Testis (tissue), 3 donors: ENCODE data around the gene ENTR1. TPM values are rescaled to one million over a fixed set of nuclear protein-coding genes. Genes with fewer than 3 reads are reported as not detected.

Experiments
- DNase-seq: peaks from one replicate; pipeline ENCODE4 v3.0.0-alpha.2; 2019
- H3K27ac ChIP-seq, 2 donors: fragments of 200-600 bp; sonication (generic); one replicate each; pipeline ENCODE4 v1.5.1; 2019
- H3K27me3 ChIP-seq: fragments of 200-600 bp; sonication (generic); one replicate; pipeline ENCODE4 v1.5.1; 2019
- H3K36me3 ChIP-seq: fragments of 200-600 bp; sonication (generic); one replicate; pipeline ENCODE4 v1.5.1; 2017; ENCODE audit warnings: low read depth; ENCODE audit errors: missing control alignments
- H3K4me1 ChIP-seq: fragments of 200-600 bp; sonication (generic); one replicate; pipeline ENCODE4 v1.5.1; 2019
- H3K4me3 ChIP-seq, 2 donors: fragments of 200-600 bp; sonication (generic); one replicate each; pipeline ENCODE4 v1.5.1; 2017 to 2019
- H3K9me3 ChIP-seq: fragments of 200-600 bp; sonication (generic); one replicate; pipeline ENCODE4 v1.5.1; 2017
- POLR2A ChIP-seq: fragments of 450-650 bp; IDR thresholded peaks from one replicate; pipeline ENCODE4 v1.6.1; 2017; ENCODE audit warnings: antibody characterized with exemption, mild to moderate bottlenecking, moderate library complexity
- WGBS, 2 donors: methylation state at CpG; one replicate each; pipeline ENCODE4 v1.1.5; 2018; 5-methylcytosine and 5-hydroxymethylcytosine counted together
- intact Hi-C: fragments of 100-400 bp; cut with DNase I; formaldehyde crosslinking; loops from one replicate; pipeline ENCODE4 v1.15.1; 2023; ENCODE audit warnings: low total_unique reads
- polyA plus RNA-seq: library from polyadenylated mRNA; stranded (reverse); fragments of 350-450 nt; fragmentation: Illumina TruSeq; extraction: RNeasy Lipid Tissue Mini Kit (QIAGEN cat#74804); gene quantifications from one replicate; pipeline ENCODE4 v1.2.3, GENCODE V29; 2014; ENCODE audit warnings: low read depth, low replicate concordance; ENCODE audit not compliant: insufficient read depth
- total RNA-seq, 2 donors: library from RNA; depleted of rRNA; stranded (reverse); fragments of >200 nt; gene quantifications; one replicate each; pipeline ENCODE4 v1.2.3, GENCODE V29; 2016
- TF ChIP-seq, protein P1 (sequence below), 3 experiments: fragments of 450-650 bp in 2 of 3; fragments of 200-600 bp in 1 of 3; sonication (generic) in 1 of 3; IDR thresholded peaks; one replicate each; pipeline ENCODE4 v1.5.1; 2016 to 2019; ENCODE audit warnings: antibody characterized with exemption in 3 of 3, mild to moderate bottlenecking in 2 of 3, moderate library complexity in 1 of 3

ENTR1 gene
- total and polyA plus RNA-seq, 3 donors from 2014 or later: 61.7 to 69.1 (median 64.3) TPM

DNA sequence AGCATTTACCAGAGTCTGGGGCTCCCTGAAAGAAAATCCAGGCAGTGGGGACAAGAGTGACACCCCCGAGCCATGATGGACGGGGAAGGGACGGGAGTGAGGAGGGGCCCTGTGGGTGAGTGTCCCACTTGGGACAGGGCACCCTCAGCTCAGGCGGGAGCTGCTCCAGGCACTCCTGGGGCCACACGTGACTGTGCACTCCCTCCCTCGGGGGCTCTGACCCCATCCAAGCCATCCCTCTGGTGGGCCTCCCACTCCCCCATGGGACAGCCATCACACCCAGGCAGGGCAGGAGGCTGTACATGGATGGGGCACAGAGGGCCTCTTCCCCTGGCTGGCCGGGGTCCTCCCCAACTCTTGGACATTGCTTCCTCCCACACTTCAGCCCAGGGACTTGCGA, 34.0 kb downstream of the ENTR1 start:
- no peak overlapping the region for H3K4me3 ChIP-seq
- no peak overlapping the region for H3K27ac ChIP-seq
- no peaks in the 10 kb centered on the region for H3K27me3 ChIP-seq
- intact Hi-C loops: no loop called here
- 80 to 94% methylated on average over 6 to 8 of the region's 8 CpGs for WGBS, 2 donors
- TF ChIP-seq POLR2A: no peak
- TF ChIP-seq, protein P1, sequence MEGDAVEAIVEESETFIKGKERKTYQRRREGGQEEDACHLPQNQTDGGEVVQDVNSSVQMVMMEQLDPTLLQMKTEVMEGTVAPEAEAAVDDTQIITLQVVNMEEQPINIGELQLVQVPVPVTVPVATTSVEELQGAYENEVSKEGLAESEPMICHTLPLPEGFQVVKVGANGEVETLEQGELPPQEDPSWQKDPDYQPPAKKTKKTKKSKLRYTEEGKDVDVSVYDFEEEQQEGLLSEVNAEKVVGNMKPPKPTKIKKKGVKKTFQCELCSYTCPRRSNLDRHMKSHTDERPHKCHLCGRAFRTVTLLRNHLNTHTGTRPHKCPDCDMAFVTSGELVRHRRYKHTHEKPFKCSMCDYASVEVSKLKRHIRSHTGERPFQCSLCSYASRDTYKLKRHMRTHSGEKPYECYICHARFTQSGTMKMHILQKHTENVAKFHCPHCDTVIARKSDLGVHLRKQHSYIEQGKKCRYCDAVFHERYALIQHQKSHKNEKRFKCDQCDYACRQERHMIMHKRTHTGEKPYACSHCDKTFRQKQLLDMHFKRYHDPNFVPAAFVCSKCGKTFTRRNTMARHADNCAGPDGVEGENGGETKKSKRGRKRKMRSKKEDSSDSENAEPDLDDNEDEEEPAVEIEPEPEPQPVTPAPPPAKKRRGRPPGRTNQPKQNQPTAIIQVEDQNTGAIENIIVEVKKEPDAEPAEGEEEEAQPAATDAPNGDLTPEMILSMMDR (IDR thresholded peaks at IDR 0.05): no peak
- no peaks in the 10 kb centered on the region for H3K36me3 ChIP-seq
- peaks cover 8% of the 10 kb centered on the region for H3K4me1 ChIP-seq
- H3K9me3 ChIP-seq: no peaks in the 10 kb centered on the region
- no peak for DNase-seq

DNA sequence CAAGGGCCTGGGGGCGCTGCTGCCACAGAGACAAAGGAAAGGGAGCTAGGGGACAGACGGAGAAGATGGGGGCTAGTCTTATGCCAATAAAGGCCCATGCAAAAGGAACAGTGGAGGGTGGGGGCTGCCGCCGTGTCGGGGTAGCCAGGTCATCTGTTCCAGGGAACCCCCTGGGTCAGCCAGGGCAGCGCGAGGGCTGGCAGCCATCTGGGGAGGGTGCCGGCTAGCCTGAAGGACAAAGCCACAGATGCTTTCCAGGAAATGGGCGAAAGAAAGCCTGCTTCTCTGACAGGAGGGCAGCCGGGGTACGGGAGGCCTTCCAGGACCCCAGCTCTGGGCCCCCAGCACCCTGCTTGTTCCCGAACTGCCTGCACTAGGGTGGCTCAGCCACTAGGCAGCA, 35.3 kb downstream of the ENTR1 start:
- H3K9me3 ChIP-seq: no peaks in the 10 kb centered on the region
- no peak for DNase-seq
- 89 to 94% methylated on average over 12 of the region's 12 CpGs for WGBS, 2 donors
- TF ChIP-seq POLR2A: no peak
- TF ChIP-seq, protein P1 (IDR thresholded peaks at IDR 0.05): no peak
- no peak overlapping the region for H3K27ac ChIP-seq
- H3K36me3 ChIP-seq: no peaks in the 10 kb centered on the region
- peaks cover 8% of the 10 kb centered on the region for H3K4me1 ChIP-seq
- no peaks in the 10 kb centered on the region for H3K27me3 ChIP-seq
- intact Hi-C loops: no loop called here
- H3K4me3 ChIP-seq: no peak overlapping the region

DNA sequence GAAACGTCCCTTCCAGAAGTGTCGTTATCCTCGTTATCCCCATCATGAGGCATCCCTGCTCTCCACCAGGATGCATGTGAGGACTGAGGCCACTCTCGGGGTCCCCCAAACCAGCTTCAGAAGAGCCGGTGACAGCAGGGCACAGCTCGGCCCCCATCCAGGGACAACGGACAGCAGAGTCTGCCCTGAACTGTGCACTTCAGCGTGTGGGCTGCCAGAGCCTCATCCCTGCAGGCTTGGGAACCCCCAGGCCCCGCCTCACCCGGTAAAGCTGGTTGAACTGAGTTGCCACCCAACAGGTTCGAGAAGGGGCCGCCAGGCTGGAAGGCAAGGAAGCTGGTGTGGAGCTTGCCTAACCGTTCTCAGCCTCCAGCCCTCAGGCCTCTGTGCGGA, 36.2 kb downstream of the ENTR1 start:
- Histone ChIP-seq H3K27me3 (no peaks in the 10 kb centered on the region), H3K27ac (no peak overlapping the region), H3K36me3 (no peaks in the 10 kb centered on the region), H3K4me1 (peaks cover 8% of the 10 kb centered on the region), H3K9me3 (no peaks in the 10 kb centered on the region), H3K4me3 (no peak overlapping the region)
- no peak for DNase-seq
- intact Hi-C loops: no loop called here
- WGBS, 2 donors: 88 to 91% methylated on average over 9 to 14 of the region's 14 CpGs
- TF ChIP-seq, protein P1 (IDR thresholded peaks at IDR 0.05): no peak
- TF ChIP-seq POLR2A: no peak

DNA sequence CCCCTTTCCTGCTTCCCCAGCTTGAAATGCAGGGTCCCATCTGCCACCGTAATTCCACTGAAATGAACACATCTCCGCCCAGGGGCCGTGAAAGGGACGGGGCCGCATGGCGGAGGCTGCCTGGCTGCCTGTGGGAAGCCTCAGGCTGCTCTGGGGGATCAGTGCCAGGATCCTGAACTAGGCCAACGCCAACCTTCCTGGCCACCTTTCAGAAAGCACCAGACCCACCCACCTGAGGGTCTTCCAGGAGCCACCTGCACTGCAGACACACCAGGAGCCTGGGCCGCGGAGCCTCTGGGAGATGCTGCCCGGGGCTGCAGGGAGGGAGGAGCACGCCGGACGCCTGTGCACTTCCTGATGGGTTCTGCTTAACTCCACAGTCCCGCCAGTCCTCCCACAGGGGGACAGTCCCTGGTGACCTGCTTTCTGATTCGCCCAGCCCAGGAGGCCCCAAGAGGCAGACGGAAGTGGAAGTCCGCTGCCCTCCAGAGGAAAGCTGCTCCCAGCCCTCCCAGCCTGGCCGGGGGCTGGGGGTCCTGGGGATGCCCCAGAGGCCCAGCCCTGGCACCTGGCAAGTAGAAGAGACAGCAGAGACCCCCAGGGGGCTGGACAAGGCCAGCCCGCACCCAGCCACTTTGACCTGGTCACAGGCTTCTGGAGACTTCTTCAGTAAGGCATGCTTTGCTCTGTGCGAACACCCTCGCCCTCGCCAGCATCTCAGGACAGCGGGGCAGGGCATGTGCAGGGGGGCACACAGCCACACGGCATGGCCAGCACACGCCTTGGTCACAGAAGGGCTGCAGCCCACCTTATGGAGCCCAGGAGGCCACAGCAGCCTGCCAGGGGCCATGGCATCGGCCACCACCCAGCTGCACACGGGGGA, 36.9 kb downstream of the ENTR1 start, which contains the start of gene CARD9:
Gene CARD9 (minus strand): TSS at position 370 of the 883 bp plus-strand sequence. CDS start 1,591 bp downstream, outside the sequence.
- H3K4me1 ChIP-seq: peaks cover 8% of the 10 kb centered on the region
- no peak within 1 kb of the TSS for H3K27ac ChIP-seq
- DNase-seq: no peak
- WGBS, 2 donors: 85 to 94% methylated on average over 9 to 27 of the region's 27 CpGs
- no peaks in the 10 kb centered on the region for H3K9me3 ChIP-seq
- TF ChIP-seq POLR2A: no peak
- TF ChIP-seq, protein P1 (IDR thresholded peaks at IDR 0.05): no peak
- H3K27me3 ChIP-seq: no peaks in the 10 kb centered on the region
- intact Hi-C loops: no loop called here
- H3K4me3 ChIP-seq: no peak within 1 kb of the TSS
- no peaks in the 10 kb centered on the region for H3K36me3 ChIP-seq
